GM19328 (cell line): ENCODE measurements around the gene C1RL.
"Not testable (repeated sequence)": the region's sequence is repeated elsewhere in the genome, so short reads cannot be mapped to it uniquely, and the experiment has no call there.

ENCODE experiments used
- ATAC-seq: cut with Tn5 transposase; IDR thresholded peaks from one replicate; pipeline ENCODE4 v1.9.1; 2021; ENCODE audit warnings: mild to moderate bottlenecking, moderate library complexity; ENCODE audit not compliant: unreplicated experiment

Gene C1RL

GRCh38 chr12:7066596-7066995 is 42.4 kb downstream of the C1RL start:
- no peak for ATAC-seq

- no peak for ATAC-seq
These were observed 43.9 kb downstream of the C1RL start for GRCh38 chr12:7065073-7065623.

GRCh38 chr12:7064516-7064915 is 44.5 kb downstream of the C1RL start:
- no peak for ATAC-seq

DNA sequence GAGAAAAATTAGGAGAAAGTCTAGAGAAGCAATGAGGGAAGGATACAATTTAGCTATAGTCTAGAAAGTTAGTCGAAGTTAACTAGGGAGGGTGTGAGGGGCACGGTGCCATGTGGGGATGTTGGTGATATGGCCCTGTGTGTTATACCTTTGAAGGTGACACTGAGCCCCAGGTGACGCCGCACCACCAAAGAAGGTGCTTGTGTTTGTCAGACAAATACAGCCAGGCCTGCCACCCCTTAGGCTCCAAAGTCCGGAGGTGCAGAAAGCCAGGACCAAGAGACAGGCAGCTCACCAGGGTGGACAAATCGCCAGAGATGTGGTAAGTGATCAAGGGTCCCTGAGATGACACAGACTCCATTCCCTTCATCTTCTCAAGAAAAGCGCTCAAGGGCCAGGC is 47.4 kb downstream of the C1RL start:
- no peak for ATAC-seq

- ATAC-seq: no peak
These were observed 47.9 kb downstream of the C1RL start for GRCh38 chr12:7061138-7061537.

DNA sequence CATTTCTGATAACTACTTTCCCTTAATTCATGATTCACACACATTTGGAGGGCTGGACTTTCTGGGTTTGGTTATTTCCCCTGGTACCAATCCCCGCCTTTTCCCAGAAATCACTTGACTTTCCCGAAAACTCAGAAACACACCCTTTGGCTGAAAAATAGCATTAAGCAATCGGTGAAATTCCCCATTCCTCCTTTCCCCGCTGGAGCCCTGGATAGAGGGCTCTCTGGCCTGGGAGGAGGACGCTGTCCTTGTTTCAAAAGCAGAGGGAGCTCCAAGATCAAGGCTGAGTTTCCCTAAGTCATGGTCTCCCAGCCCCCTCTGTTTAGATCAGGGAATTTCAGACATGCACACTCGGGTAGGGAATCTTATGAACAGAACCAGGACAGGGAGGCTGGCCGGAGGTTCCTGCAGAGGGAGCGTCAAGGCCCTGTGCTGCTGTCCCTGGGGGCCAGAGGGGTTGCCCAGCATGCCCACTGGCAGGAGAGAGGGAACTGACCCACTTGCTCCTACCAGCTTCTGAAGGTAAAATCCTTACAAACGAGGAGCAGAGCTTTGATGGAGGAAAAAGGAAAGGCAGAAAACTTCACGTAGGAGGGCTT is 48.6 kb downstream of the C1RL start, which contains the start of gene C1S:
TSS of gene C1S (plus strand) at position 366 of the 602 bp plus-strand sequence. CDS start 1,195 bp downstream, outside the sequence.
- no peak for ATAC-seq

GRCh38 chr12:7059780-7060179 is 49.2 kb downstream of the C1RL start:
- ATAC-seq: no peak

DNA sequence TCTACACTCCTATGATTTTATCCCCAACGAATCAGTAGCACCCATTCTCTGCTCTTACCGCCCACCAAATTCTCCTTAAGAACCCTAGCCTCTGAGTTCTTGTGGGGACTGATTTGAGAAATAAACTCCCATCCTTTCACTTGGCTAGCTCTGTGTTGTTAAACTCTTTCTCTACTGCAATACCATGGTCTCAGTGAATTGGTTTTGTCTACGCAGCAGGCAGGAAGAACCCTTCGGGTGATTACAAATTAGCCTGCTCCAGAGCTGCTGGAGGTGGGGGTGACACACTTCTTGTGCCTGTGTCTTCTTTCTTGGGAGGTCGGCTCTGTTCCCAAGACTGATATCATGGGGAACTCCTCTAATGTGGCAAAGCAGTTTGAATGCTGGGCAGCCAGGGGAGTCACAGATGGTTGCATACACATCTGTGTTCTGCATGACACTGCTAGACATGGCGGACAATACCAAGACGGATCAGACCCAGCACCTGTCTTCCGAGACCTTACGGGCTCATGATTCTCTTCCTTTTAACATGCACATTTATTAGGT is 50.1 kb downstream of the C1RL start:
- ATAC-seq: no peak

GRCh38 chr12:7058163-7058845 is 50.7 kb downstream of the C1RL start:
- ATAC-seq: no peak

DNA sequence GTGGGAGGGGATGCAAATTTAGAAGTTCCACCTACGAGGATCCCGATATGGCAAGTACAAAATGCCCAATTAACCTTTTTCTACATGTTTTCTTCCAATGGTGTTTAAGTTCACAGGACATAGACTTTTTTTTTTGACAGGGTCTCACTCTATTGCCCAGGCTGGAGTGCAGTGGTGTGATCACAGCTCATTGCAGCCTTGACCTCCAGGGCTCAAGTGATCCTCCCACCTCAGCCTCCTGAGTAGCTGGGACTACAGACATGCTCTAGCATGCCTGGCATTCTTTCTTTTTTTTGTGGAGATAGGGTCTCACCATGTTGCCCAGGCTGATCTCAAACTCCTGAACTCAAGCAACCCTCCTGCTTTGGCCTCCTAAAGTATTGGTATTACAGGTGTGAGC is 53.3 kb downstream of the C1RL start:
- ATAC-seq: not testable (repeated sequence)

GRCh38 chr12:7054925-7055324 is 54.1 kb downstream of the C1RL start:
- no peak for ATAC-seq

GRCh38 chr12:7049973-7050372 is 59.0 kb downstream of the C1RL start:
- not testable (repeated sequence) for ATAC-seq

DNA sequence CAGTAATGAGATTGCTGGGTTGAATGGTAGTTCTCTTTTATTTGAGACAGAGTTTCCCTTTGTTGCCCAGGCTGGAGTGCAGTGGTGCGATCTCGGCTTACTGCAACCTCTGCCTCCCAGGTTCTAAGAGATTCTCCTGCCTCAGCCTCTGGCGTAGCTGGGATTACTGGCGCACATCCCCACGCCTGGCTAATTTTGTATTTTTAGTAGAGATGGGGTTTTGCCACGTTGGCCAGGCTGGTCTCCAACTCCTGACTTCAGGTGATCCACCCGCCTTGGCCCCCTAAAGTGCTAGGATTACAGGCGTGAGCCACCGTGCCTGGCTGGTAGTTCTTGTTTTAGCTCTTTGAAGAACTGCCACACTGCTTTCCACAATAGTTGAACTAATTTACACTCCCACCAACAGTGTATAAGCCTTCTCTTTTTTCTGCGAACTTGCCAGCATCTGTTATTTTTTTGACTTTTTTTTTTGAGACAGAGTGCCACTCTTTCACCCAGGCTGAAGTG is 59.5 kb downstream of the C1RL start:
- ATAC-seq: not testable (repeated sequence)

GRCh38 chr12:7047306-7047705 is 61.7 kb downstream of the C1RL start:
- no peak for ATAC-seq

DNA sequence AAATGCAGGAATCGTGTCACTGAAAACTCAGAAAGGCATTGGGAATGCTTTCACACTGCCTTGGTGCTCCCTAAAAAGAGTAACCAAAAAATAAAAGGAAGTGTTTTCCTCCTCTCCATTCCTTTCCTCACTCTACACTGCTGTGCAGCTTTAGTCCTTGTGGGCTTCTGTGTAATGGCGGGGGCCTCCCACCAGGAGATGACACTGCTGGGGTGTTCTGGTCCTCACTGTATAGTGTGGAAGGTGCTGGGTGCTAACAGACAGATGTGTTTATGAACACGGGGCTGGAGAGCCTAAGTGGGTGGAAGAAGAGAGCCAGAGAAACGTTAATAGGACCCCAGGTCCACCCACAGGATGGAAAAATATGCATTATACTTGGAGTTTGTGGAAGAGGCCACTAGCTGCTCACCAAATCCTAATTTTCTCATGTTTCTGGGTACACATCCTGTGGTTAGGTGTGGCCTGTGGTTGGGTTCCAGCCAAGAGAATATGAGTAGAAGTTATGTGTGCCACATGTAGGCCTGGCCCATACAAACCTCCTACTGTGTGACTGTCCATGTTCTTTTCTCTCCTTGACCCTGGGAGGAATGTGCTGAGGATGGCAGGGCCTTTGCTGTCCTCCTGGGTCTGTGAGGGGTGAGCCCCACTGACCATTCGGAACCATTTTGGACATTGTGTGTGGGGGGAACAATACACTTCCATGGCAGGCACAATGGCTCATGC is 62.5 kb downstream of the C1RL start:
- ATAC-seq: no peak

- no peak for ATAC-seq
These were observed 63.1 kb downstream of the C1RL start for GRCh38 chr12:7045913-7046312.
